HepG2 (cell line): ENCODE results near the gene SERTAD1. TPM values are rescaled to one million over a fixed set of nuclear protein-coding genes. Genes with fewer than 3 reads are reported as not detected.
A peak's percentile ranks its signal among the peaks of the same experiment; 100 is the strongest.

ENCODE experiments used
- HNRNPLL ChIP-seq: fragments of 200-400 bp; formaldehyde crosslinking; IDR thresholded peaks from 2 replicates; pipeline ENCODE4 v1.6.1; 2017; ENCODE audit warnings: mild to moderate bottlenecking, low read depth, low read length; ENCODE audit not compliant: poor library complexity, severe bottlenecking
- KDM1A ChIP-seq: IDR thresholded peaks from 2 replicates; pipeline ENCODE4 v1.6.1; 2016; ENCODE audit warnings: missing compliant biosample characterization
- KLF9 ChIP-seq: IDR thresholded peaks from 2 replicates; pipeline ENCODE4 v1.6.1; 2016; ENCODE audit warnings: low read depth
- MBNL3 ChIP-seq: fragments of 250-450 bp; sonication (Bioruptor Pico); conservative IDR thresholded peaks from 2 replicates; pipeline ENCODE4 v1.8.0; 2022; ENCODE audit warnings: mild to moderate bottlenecking, inconsistent platforms
- MED1 ChIP-seq: sonication (generic); formaldehyde crosslinking; IDR thresholded peaks from 2 replicates; pipeline ENCODE4 v1.4.0; 2020; ENCODE audit warnings: missing genetic modification reagents
- NFKBIZ ChIP-seq: IDR thresholded peaks from 2 replicates; pipeline ENCODE4 v1.6.1; 2018; ENCODE audit warnings: missing genetic modification reagents, missing compliant biosample characterization
- RBM22 ChIP-seq: fragments of 200-400 bp; formaldehyde crosslinking; optimal IDR thresholded peaks from 2 replicates; pipeline ENCODE3; 2017; ENCODE audit warnings: mild to moderate bottlenecking, low read length, moderate library complexity
- REPIN1 ChIP-seq: sonication (generic); formaldehyde crosslinking; IDR thresholded peaks from 2 replicates; pipeline ENCODE4 v1.8.0; 2022; ENCODE audit warnings: missing genetic modification reagents, low read depth, mild to moderate bottlenecking, borderline replicate concordance
- RXRA ChIP-seq: sonication (generic); formaldehyde crosslinking; IDR thresholded peaks from 2 replicates; pipeline ENCODE4 v1.5.1; 2020; ENCODE audit warnings: missing genetic modification reagents
- SAP130 ChIP-seq: IDR thresholded peaks from 2 replicates; pipeline ENCODE4 v1.6.1; 2016; ENCODE audit warnings: low read depth
- TFDP2 ChIP-seq: sonication (generic); formaldehyde crosslinking; IDR thresholded peaks from 2 replicates; pipeline ENCODE4 v1.4.0; 2020; ENCODE audit warnings: missing genetic modification reagents
- ZFX ChIP-seq: sonication (generic); formaldehyde crosslinking; IDR thresholded peaks from 2 replicates; pipeline ENCODE4 v1.4.0; 2020; ENCODE audit warnings: mild to moderate bottlenecking, low read depth, missing genetic modification reagents, moderate library complexity
- ZMYM2 ChIP-seq: sonication (generic); formaldehyde crosslinking; IDR thresholded peaks from 2 replicates; pipeline ENCODE4 v1.8.0; 2022; ENCODE audit warnings: mild to moderate bottlenecking, missing genetic modification reagents
- ZNF136 ChIP-seq: sonication (generic); formaldehyde crosslinking; IDR thresholded peaks from 2 replicates; pipeline ENCODE4 v1.8.1; 2022; ENCODE audit warnings: low read depth, mild to moderate bottlenecking, moderate library complexity, missing genetic modification reagents
- ZNF546 ChIP-seq: sonication (generic); formaldehyde crosslinking; conservative IDR thresholded peaks from 2 replicates; pipeline ENCODE4 v1.8.1; 2023; ENCODE audit warnings: mild to moderate bottlenecking, missing genetic modification reagents
- ZNF547 ChIP-seq: sonication (generic); formaldehyde crosslinking; IDR thresholded peaks from 2 replicates; pipeline ENCODE4 v1.5.1; 2020; ENCODE audit warnings: mild to moderate bottlenecking, missing genetic modification reagents
- ZNF761 ChIP-seq: sonication (generic); formaldehyde crosslinking; conservative IDR thresholded peaks from 2 replicates; pipeline ENCODE4 v1.4.0; 2020; ENCODE audit warnings: mild to moderate bottlenecking, missing genetic modification reagents
- ZNF788 ChIP-seq: sonication (generic); formaldehyde crosslinking; IDR thresholded peaks from 2 replicates; pipeline ENCODE4 v1.5.0; 2020; ENCODE audit warnings: mild to moderate bottlenecking, missing genetic modification reagents, borderline replicate concordance
- polyA plus RNA-seq, 8 experiments: library from polyadenylated mRNA; depleted of rRNA in 3 of 8; stranded (reverse) in 7 of 8; unstranded in 1 of 8; fragments of >200 nt; fragmentation: Illumina TruSeq in 4 of 8; extraction: Trizol in 4 of 8; gene quantifications; 2 replicates each; pipeline versions ENCODE4 v1.2.1 to v1.2.3, GENCODE V29; 2011 to 2016; ENCODE audit warnings: low read depth in 4 of 8, missing spikeins in 1 of 8, mixed read lengths in 1 of 8; ENCODE audit not compliant: insufficient read depth in 1 of 8
- total RNA-seq, 5 experiments: library from RNA; depleted of rRNA; stranded (reverse); fragments of >200 nt; fragmentation: Illumina TruSeq; extraction: Trizol; gene quantifications; 2 replicates each; pipeline ENCODE4 v1.2.3, GENCODE V29; 2016; ENCODE audit warnings: low read depth in 1 of 5
- TF ChIP-seq, protein P1 (sequence below): sonication (generic); formaldehyde crosslinking; IDR thresholded peaks from 2 replicates; pipeline ENCODE4 v1.4.0; 2020; ENCODE audit warnings: missing genetic modification reagents
- TF ChIP-seq, protein P2 (sequence below): sonication (generic); formaldehyde crosslinking; IDR thresholded peaks from 2 replicates; pipeline ENCODE4 v1.4.0; 2020; ENCODE audit warnings: missing genetic modification reagents
- TF ChIP-seq, protein P3 (sequence below), 2 experiments: sonication (generic) in 1 of 2; formaldehyde crosslinking in 1 of 2; IDR thresholded peaks; 2 replicates each; pipeline versions ENCODE4 v1.4.0 to v1.6.1; 2018 to 2020; ENCODE audit warnings: missing genetic modification reagents in 2 of 2, borderline replicate concordance in 1 of 2, low read depth in 1 of 2, mild to moderate bottlenecking in 1 of 2, missing biosample characterization in 1 of 2

SERTAD1 gene
- total and polyA plus RNA-seq, 2 of the 13 experiments (the other 11 are each of a cell fraction or from before 2014, with no cell fraction given): 4.3 to 4.5 TPM

GRCh38 chr19:40403262-40403984, 22.4 kb downstream of the SERTAD1 start (continued):
- TF ChIP-seq KDM1A (CRISPR knock-in tag) (peak; percentile 90), KLF9 (no peak), TFDP2 (peak; percentile 34; the same call in 1 of the 2 replicates), ZNF546 (CRISPR knock-in tag) (no peak), RBM22 (no peak), ZNF788 (peak; percentile 28; the same call in 1 of the 2 replicates), SAP130 (CRISPR knock-in tag) (peak; percentile 60; the same call in 1 of the 2 replicates), RXRA (CRISPR knock-in tag) (0 out of 2 replicates have a peak, but pooled peaks have one; percentile 33), ZNF136 (CRISPR knock-in tag) (no peak), NFKBIZ (CRISPR knock-in tag) (no peak), REPIN1 (CRISPR knock-in tag) (no peak), ZMYM2 (peak; percentile 70; the same call in 1 of the 2 replicates), ZFX (peak; percentile 65), ZNF761 (CRISPR knock-in tag) (0 out of 2 replicates have a peak, but pooled peaks have one; percentile 38), MBNL3 (CRISPR knock-in tag) (no peak), MED1 (CRISPR knock-in tag) (0 out of 2 replicates have a peak, but pooled peaks have one; percentile 5), HNRNPLL (peak; percentile 95), ZNF547 (no peak)
- TF ChIP-seq, protein P1, sequence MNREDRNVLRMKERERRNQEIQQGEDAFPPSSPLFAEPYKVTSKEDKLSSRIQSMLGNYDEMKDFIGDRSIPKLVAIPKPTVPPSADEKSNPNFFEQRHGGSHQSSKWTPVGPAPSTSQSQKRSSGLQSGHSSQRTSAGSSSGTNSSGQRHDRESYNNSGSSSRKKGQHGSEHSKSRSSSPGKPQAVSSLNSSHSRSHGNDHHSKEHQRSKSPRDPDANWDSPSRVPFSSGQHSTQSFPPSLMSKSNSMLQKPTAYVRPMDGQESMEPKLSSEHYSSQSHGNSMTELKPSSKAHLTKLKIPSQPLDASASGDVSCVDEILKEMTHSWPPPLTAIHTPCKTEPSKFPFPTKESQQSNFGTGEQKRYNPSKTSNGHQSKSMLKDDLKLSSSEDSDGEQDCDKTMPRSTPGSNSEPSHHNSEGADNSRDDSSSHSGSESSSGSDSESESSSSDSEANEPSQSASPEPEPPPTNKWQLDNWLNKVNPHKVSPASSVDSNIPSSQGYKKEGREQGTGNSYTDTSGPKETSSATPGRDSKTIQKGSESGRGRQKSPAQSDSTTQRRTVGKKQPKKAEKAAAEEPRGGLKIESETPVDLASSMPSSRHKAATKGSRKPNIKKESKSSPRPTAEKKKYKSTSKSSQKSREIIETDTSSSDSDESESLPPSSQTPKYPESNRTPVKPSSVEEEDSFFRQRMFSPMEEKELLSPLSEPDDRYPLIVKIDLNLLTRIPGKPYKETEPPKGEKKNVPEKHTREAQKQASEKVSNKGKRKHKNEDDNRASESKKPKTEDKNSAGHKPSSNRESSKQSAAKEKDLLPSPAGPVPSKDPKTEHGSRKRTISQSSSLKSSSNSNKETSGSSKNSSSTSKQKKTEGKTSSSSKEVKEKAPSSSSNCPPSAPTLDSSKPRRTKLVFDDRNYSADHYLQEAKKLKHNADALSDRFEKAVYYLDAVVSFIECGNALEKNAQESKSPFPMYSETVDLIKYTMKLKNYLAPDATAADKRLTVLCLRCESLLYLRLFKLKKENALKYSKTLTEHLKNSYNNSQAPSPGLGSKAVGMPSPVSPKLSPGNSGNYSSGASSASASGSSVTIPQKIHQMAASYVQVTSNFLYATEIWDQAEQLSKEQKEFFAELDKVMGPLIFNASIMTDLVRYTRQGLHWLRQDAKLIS (CRISPR knock-in tag): no peak
- TF ChIP-seq, protein P2, sequence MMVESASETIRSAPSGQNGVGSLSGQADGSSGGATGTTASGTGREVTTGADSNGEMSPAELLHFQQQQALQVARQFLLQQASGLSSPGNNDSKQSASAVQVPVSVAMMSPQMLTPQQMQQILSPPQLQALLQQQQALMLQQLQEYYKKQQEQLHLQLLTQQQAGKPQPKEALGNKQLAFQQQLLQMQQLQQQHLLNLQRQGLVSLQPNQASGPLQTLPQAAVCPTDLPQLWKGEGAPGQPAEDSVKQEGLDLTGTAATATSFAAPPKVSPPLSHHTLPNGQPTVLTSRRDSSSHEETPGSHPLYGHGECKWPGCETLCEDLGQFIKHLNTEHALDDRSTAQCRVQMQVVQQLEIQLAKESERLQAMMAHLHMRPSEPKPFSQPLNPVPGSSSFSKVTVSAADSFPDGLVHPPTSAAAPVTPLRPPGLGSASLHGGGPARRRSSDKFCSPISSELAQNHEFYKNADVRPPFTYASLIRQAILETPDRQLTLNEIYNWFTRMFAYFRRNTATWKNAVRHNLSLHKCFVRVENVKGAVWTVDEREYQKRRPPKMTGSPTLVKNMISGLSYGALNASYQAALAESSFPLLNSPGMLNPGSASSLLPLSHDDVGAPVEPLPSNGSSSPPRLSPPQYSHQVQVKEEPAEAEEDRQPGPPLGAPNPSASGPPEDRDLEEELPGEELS (CRISPR knock-in tag): 0 out of 2 replicates have a peak, but pooled peaks have one; percentile 5
- TF ChIP-seq, protein P3, sequence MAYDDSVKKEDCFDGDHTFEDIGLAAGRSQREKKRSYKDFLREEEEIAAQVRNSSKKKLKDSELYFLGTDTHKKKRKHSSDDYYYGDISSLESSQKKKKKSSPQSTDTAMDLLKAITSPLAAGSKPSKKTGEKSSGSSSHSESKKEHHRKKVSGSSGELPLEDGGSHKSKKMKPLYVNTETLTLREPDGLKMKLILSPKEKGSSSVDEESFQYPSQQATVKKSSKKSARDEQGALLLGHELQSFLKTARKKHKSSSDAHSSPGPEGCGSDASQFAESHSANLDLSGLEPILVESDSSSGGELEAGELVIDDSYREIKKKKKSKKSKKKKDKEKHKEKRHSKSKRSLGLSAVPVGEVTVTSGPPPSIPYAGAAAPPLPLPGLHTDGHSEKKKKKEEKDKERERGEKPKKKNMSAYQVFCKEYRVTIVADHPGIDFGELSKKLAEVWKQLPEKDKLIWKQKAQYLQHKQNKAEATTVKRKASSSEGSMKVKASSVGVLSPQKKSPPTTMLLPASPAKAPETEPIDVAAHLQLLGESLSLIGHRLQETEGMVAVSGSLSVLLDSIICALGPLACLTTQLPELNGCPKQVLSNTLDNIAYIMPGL (CRISPR knock-in tag; IDR thresholded peaks at IDR 0.05; ENCODE audit: borderline replicate concordance in 1 of 2, low read depth in 1 of 2): peak in 1 of 2 experiments; percentile 59; a peak in 1 of 4 replicates
